ENCODE measurements around the gene FAM210A.

FAM210A gene

GRCh38 chr18:13621886-13622619 lies 104.3 kb downstream of the FAM210A start:
- DNase-seq (ENCODE audit: low read depth in 2 of 2), result no peak

DNA sequence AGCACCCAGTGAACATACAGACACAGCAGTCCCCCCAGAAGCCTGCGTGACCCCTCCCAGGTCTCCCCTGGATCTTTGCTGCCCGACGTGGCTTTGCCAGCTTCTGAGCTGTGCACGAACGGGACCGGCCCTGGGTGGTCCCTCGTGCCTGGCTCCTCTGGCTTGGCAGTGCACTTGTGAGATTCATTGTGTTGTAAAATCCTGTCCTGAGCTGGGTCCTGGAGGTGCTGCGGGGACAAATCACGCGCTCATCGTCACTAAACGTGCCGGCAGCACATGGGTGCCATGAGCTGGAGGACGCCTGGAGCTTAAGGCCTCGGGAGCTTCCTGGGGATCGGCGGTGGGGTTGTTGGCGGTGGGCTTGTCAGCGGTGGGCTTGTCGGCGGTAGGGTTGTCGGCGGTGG lies 104.9 kb downstream of the FAM210A start:
- DNase-seq (ENCODE audit: low read depth in 2 of 2), result no peak

DNA sequence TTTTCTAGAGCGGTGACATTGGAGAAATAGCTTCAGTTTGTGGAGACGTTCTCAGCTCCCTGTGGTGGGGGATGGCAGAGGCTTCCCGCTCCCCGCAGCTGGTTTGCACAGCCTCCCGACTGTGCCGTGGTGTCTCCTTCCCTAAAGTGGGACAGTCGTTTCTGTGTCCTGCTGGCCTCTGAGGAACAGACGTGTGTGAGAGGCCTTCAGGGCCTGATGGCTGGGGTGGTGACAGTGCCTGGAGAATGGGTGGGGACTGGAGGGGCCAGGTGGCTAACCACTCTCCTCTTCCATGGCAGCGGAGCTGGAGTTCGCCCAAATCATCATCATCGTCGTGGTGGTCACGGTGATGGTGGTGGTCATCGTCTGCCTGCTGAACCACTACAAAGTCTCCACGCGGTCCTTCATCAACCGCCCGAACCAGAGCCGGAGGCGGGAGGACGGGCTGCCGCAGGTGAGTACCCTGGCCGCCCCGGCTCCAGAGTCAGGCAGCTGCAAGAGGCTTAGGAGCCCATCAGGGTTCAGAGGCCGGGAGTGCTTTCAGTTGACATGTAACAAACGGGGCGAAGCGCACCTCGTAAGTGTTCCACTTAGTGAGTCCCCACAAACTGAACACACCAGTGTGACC lies 105.4 kb downstream of the FAM210A start:
- DNase-seq (ENCODE audit: low read depth in 2 of 2), result no peak

GRCh38 chr18:13620206-13620672 lies 106.1 kb downstream of the FAM210A start:
- no peak for DNase-seq (ENCODE audit: low read depth in 2 of 2)

DNA sequence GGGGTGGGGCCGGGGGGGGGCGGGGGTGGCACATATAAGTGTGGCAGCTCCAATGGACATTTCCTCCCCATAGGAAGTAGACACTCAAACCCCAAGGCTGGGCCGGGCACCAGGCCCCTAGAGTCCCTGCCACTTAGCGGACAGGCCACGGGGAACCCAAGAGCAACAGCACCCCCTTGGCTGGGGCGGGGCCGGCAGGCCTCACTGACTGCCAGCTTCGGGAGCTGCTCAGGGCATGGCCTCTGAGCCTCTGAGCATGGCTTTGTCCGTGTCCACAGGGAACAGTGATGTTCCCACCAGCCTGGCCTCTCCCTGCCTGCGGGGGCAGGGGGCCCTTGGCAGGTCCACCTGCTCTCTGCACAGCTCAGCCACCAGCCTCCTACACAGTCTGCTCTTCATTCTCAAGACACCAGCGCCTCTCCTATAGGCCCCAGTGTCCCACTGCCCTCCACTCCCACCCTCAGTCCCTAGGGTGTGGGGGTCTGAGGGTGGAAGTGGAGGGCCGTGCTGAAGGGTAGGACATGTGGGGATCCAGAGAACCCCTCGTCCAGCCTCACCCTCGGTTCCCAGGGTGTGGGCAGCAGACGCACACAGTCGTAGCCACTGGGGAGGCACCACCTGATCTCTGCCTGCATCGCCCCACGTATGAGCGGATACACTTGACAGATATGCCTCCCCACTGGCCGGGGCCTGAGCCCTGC lies 106.7 kb downstream of the FAM210A start:
- no peak for DNase-seq (ENCODE audit: low read depth in 2 of 2)

- no peak for DNase-seq (ENCODE audit: low read depth in 2 of 2)
These were observed 107.5 kb downstream of the FAM210A start for GRCh38 chr18:13618760-13619438.

- no peak for DNase-seq (ENCODE audit: low read depth in 2 of 2)
These were observed 108.4 kb downstream of the FAM210A start for GRCh38 chr18:13617826-13618515.

- DNase-seq (ENCODE audit: low read depth in 2 of 2), result no peak
These were observed 109.8 kb downstream of the FAM210A start for GRCh38 chr18:13616525-13617035.

GRCh38 chr18:13616041-13616440 lies 110.3 kb downstream of the FAM210A start:
- no peak for DNase-seq (ENCODE audit: low read depth in 2 of 2)

GRCh38 chr18:13615432-13615861 lies 110.9 kb downstream of the FAM210A start:
- DNase-seq (ENCODE audit: low read depth in 2 of 2), result no peak

DNA sequence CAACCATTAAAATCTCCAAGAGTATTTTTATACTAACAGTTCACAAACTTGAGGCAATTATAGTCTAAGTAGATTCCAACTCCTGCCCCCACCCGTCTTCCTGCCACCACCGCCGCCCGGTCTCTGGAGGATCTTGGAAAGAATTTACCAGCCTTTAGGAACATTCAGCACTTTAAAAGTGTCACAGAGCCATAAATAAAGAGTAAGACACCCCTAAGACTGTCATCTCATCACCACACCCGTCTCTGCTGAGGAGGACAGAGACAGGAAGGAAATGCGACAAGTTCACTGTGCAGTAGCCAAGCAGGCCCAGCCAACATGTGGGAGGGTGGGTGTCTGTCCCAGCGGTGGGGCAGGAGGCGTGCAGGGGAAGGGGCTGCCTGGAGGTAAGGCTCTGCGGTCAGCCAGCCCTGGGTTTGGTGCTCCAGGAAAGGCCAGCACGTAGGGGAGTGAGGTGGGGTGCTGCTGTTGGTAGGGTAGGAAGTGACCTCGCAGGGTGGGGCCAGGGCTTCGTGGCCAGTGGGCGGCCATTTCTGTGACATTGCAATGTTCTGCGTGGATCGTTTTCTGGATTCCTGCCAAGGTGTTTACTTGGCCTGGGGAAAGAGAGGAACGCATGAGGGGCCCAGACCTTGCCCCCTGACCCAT lies 111.6 kb downstream of the FAM210A start:
- DNase-seq (ENCODE audit: low read depth in 2 of 2), result no peak

DNA sequence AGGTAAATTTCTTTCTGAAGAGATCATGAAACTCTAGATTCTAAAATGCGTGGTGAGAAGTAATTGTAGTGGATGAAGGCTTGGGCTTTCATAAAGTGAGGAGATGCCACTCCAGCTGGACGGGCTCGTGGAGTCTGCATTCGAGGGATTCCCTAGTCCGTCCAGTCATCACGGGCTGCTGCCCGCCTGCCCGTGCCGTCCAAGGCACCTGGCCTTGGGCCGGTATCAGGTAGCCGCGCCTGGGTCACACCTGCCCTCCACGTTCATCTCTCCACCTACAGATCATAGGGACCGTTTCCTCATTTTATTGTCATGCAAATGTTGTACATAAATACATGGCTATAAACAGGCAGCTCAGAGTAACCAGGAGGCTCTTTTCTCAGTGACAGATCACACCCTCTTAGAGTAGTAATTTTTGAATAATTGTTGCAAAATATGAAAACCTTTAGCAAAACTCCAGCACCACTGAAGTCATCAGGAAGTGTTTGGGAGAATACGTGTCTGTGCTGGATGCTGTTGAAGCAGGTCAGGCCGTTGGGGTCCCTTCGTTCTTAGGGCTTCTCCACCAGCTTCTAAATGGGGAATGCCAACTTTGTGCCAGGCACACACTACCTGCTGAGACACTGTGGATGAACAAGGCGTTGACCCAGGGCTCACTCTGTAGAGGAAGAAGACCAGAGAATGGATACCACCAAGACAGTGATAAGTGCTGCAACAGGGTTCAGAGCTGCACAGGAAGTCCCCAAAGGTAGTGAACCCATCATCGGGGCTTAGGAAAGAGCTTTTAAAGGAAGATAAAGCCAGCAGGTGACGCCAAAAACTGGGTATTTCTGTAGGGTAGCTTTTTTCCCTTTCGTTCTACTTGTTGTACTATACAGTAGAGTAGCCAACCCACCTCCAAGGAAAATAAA lies 112.5 kb downstream of the FAM210A start:
- no peak for DNase-seq (ENCODE audit: low read depth in 2 of 2)
